Activated CD4-positive, CD25-positive, alpha-beta regulatory T cell treated with anti-CD3 and anti-CD28 coated beads, Interleukin-2, amount 50 U/mL, for 24 hours (primary cell): Measurements from ENCODE around the gene CALHM4.

Experiments
- ATAC-seq, 2 donors: fragments of 150-1000 bp; cut with Tn5 transposase; one replicate each; pipeline ENCODE4 v1.10.0; 2021; ENCODE audit warnings: mild to moderate bottlenecking in 1 of 2, moderate library complexity in 1 of 2

The CALHM4 gene

GRCh38 chr6:116543149-116543548, 10.4 kb upstream of the CALHM4 start:
- ATAC-seq = no peak

- ATAC-seq = no peak
Measured at GRCh38 chr6:116545651-116546050, 7.9 kb upstream of the CALHM4 start, which contains the start of gene TRAPPC3L. TRAPPC3L (minus strand) TSS chr6:116545684; CDS start chr6:116545514, 170 bp downstream.

GRCh38 chr6:116547358-116547757, 6.2 kb upstream of the CALHM4 start:
- ATAC-seq = no peak

GRCh38 chr6:116550796-116551195, 2.8 kb upstream of the CALHM4 start:
- ATAC-seq = no peak

GRCh38 chr6:116556065-116556464, 2.5 kb downstream of the CALHM4 start:
- ATAC-seq = no peak

GRCh38 chr6:116556814-116557415, 3.4 kb downstream of the CALHM4 start:
- no peak for ATAC-seq

GRCh38 chr6:116557893-116558292, 4.3 kb downstream of the CALHM4 start:
- ATAC-seq = no peak

GRCh38 chr6:116560130-116560529, 6.6 kb downstream of the CALHM4 start:
- ATAC-seq = no peak

- ATAC-seq = peak; percentile 28 to 66
Measured at GRCh38 chr6:116561377-116562018, 7.9 kb downstream of the CALHM4 start.

- ATAC-seq = no peak
Measured at GRCh38 chr6:116562019-116562403, 8.5 kb downstream of the CALHM4 start.

- ATAC-seq = no peak
Measured at GRCh38 chr6:116562614-116563013, 9.1 kb downstream of the CALHM4 start.

GRCh38 chr6:116563830-116564229, 10.3 kb downstream of the CALHM4 start:
- ATAC-seq = no peak

- ATAC-seq = no peak
Measured at GRCh38 chr6:116564311-116564710, 10.8 kb downstream of the CALHM4 start.

GRCh38 chr6:116564921-116565872, 11.6 kb downstream of the CALHM4 start:
- ATAC-seq = peak; percentile 37 to 41

GRCh38 chr6:116568111-116568510, 14.6 kb downstream of the CALHM4 start:
- no peak for ATAC-seq

GRCh38 chr6:116568821-116569755, 15.5 kb downstream of the CALHM4 start:
- no peak for ATAC-seq

- ATAC-seq = peak; percentile 95 to 97
Measured at GRCh38 chr6:116570856-116571682, 17.5 kb downstream of the CALHM4 start, which contains the start of gene RWDD1. RWDD1 (plus strand) TSS chr6:116571504; CDS start chr6:116571583, 79 bp downstream.

GRCh38 chr6:116571683-116572000, 18.1 kb downstream of the CALHM4 start:
- ATAC-seq = no peak

GRCh38 chr6:116572162-116572561, 18.6 kb downstream of the CALHM4 start:
- ATAC-seq = no peak

GRCh38 chr6:116575227-116575626, 21.7 kb downstream of the CALHM4 start:
- no peak for ATAC-seq

GRCh38 chr6:116577486-116577885, 23.9 kb downstream of the CALHM4 start:
- ATAC-seq = no peak
